Mesenchymal stem cell (in vitro differentiated cells and primary cell): Measurements from ENCODE around the gene ZNF627. TPM values are rescaled to one million over a fixed set of nuclear protein-coding genes. Genes with fewer than 3 reads are reported as not detected.

Experiments used
- DNase-seq: peaks from one replicate; pipeline ENCODE4 v3.0.0-alpha.2; 2013
- H2AFZ ChIP-seq: one replicate; pipeline ENCODE4 v1.6.1; 2013; ENCODE audit warnings: low read depth, mild to moderate bottlenecking, control low read depth, inconsistent platforms, low read length, moderate library complexity
- H2AK5ac ChIP-seq: 2 replicates; pipeline ENCODE4 v1.6.1; 2013; ENCODE audit warnings: low read length, moderate library complexity, mild to moderate bottlenecking, inconsistent platforms; ENCODE audit not compliant: severe bottlenecking
- H2BK120ac ChIP-seq: one replicate; pipeline ENCODE4 v1.6.1; 2013; ENCODE audit warnings: low read depth, mild to moderate bottlenecking, inconsistent platforms, low read length, moderate library complexity
- H2BK12ac ChIP-seq, 2 experiments: one replicate each; pipeline ENCODE4 v1.6.1; 2013; ENCODE audit warnings: inconsistent platforms in 2 of 2, low read length in 2 of 2, mild to moderate bottlenecking in 2 of 2, moderate library complexity in 2 of 2, control low read depth in 1 of 2
- H2BK15ac ChIP-seq: one replicate; pipeline ENCODE4 v1.6.1; 2013; ENCODE audit warnings: mild to moderate bottlenecking, low read depth, inconsistent platforms; ENCODE audit not compliant: poor library complexity, severe bottlenecking
- H2BK5ac ChIP-seq: 2 replicates; pipeline ENCODE4 v1.6.1; 2013; ENCODE audit warnings: low read depth, mild to moderate bottlenecking, low read length, control low read depth, inconsistent platforms; ENCODE audit not compliant: poor library complexity, severe bottlenecking
- H3K14ac ChIP-seq, 2 experiments: one replicate each; pipeline ENCODE4 v1.6.1; 2013; ENCODE audit warnings: inconsistent platforms in 2 of 2, low read length in 2 of 2, control low read depth in 1 of 2, mild to moderate bottlenecking in 1 of 2, moderate library complexity in 1 of 2
- H3K18ac ChIP-seq, 2 experiments: one replicate each; pipeline ENCODE4 v1.6.1; 2013; ENCODE audit warnings: inconsistent platforms in 2 of 2, low read length in 2 of 2, control low read depth in 1 of 2, low read depth in 1 of 2, mild to moderate bottlenecking in 1 of 2
- H3K23ac ChIP-seq, 2 experiments: one replicate each; pipeline ENCODE4 v1.6.1; 2013; ENCODE audit warnings: inconsistent platforms in 2 of 2, low read length in 2 of 2, mild to moderate bottlenecking in 2 of 2, moderate library complexity in 2 of 2, control low read depth in 1 of 2
- H3K27ac ChIP-seq: 2 replicates; pipeline ENCODE4 v1.5.1; 2013; ENCODE audit warnings: mild to moderate bottlenecking, moderate library complexity, low read length, control low read depth, inconsistent platforms; ENCODE audit not compliant: poor library complexity, severe bottlenecking
- H3K27me3 ChIP-seq, 2 experiments: 2 replicates each; pipeline versions ENCODE4 v1.6.1 to v1.7.0; 2013; ENCODE audit warnings: low read length in 2 of 2, mild to moderate bottlenecking in 2 of 2, moderate library complexity in 2 of 2, control low read depth in 1 of 2, inconsistent platforms in 1 of 2; ENCODE audit not compliant: control insufficient read depth in 1 of 2, insufficient read depth in 1 of 2
- H3K36me3 ChIP-seq, 2 experiments: 2 replicates each; pipeline versions ENCODE4 v1.6.1 to v1.7.0; 2013; ENCODE audit warnings: low read length in 2 of 2, control low read depth in 1 of 2, inconsistent platforms in 1 of 2, low read depth in 1 of 2, mild to moderate bottlenecking in 1 of 2; ENCODE audit not compliant: insufficient read depth in 2 of 2, control insufficient read depth in 1 of 2
- H3K4ac ChIP-seq, 2 experiments: one replicate each; pipeline ENCODE4 v1.6.1; 2013; ENCODE audit warnings: inconsistent platforms in 2 of 2, low read length in 2 of 2, mild to moderate bottlenecking in 2 of 2, moderate library complexity in 2 of 2, control low read depth in 1 of 2, low read depth in 1 of 2
- H3K4me1 ChIP-seq: 2 replicates; pipeline ENCODE4 v1.6.1; 2013; ENCODE audit warnings: low read depth, low read length, control low read depth; ENCODE audit not compliant: control insufficient read depth, insufficient read depth
- H3K4me2 ChIP-seq: 2 replicates; pipeline ENCODE4 v1.6.1; 2013; ENCODE audit warnings: low read length, mild to moderate bottlenecking, inconsistent platforms; ENCODE audit not compliant: poor library complexity, severe bottlenecking
- H3K4me3 ChIP-seq, 2 experiments: 2 replicates each; pipeline versions ENCODE4 v1.5.1 to v1.7.0; 2013; ENCODE audit warnings: low read length in 2 of 2, mild to moderate bottlenecking in 2 of 2, control low read depth in 1 of 2, low read depth in 1 of 2; ENCODE audit not compliant: insufficient read depth in 1 of 2
- H3K79me1 ChIP-seq: replicated peaks from 2 replicates; pipeline ENCODE4 v1.6.1; 2013; ENCODE audit warnings: mild to moderate bottlenecking, control low read depth, low read length, inconsistent platforms; ENCODE audit not compliant: poor library complexity, severe bottlenecking
- H3K9ac ChIP-seq: 2 replicates; pipeline ENCODE4 v1.7.0; 2013; ENCODE audit warnings: mild to moderate bottlenecking, low read length, moderate library complexity
- H3K9me3 ChIP-seq: 2 replicates; pipeline ENCODE4 v1.7.0; 2013; ENCODE audit warnings: mild to moderate bottlenecking, low read length; ENCODE audit not compliant: control insufficient read depth
- H4K8ac ChIP-seq: one replicate; pipeline ENCODE4 v1.6.1; 2013; ENCODE audit warnings: inconsistent platforms, mild to moderate bottlenecking, low read length, moderate library complexity
- H4K91ac ChIP-seq: one replicate; pipeline ENCODE4 v1.6.1; 2013; ENCODE audit warnings: mild to moderate bottlenecking, low read length, inconsistent platforms
- WGBS: methylation state at CpG from one replicate; pipeline ENCODE4 v1.1.7; 2013; ENCODE audit warnings: mixed read lengths; 5-methylcytosine and 5-hydroxymethylcytosine counted together
- polyA plus RNA-seq, 2 experiments: library from polyadenylated mRNA; stranded (reverse); fragments of 200-250 nt; gene quantifications; one replicate each; pipeline ENCODE4 v1.2.3, GENCODE V29; 2013

ZNF627 gene
- 6.7 TPM for polyA plus RNA-seq (2013, experiment 1 of 2)
- 6.6 TPM for polyA plus RNA-seq (2013, experiment 2 of 2)

GRCh38 chr19:11597202-11598102 lies at the start of gene ZNF627:
ZNF627 (plus strand) TSS chr19:11597483; CDS start chr19:11597628, 145 bp downstream.
- Histone ChIP-seq H2AFZ (peak within 1 kb of the TSS; percentile 83), H3K4me1 (peaks cover 6% of the 10 kb centered on the region), H4K8ac (peak within 1 kb of the TSS; percentile 93), H3K4me2 (peak within 1 kb of the TSS; percentile 87), H2BK5ac (peak within 1 kb of the TSS; percentile 74), H3K18ac (peak within 1 kb of the TSS; percentile 81 to 95), H3K14ac (peak within 1 kb of the TSS in 1 of 2 experiments; percentile 94), H3K27me3 (no peaks in the 10 kb centered on the region), H3K27ac (peak within 1 kb of the TSS; percentile 74), H2BK15ac (no peak within 1 kb of the TSS), H3K9me3 (no peaks in the 10 kb centered on the region), H2BK120ac (peak within 1 kb of the TSS; percentile 65), H3K79me1 (peaks cover 1% of the 10 kb centered on the region), H3K4ac (peak within 1 kb of the TSS; percentile 97 to 99), H3K9ac (peak within 1 kb of the TSS; percentile 97), H3K4me3 (peak within 1 kb of the TSS; percentile 83 to 89), H2BK12ac (peak within 1 kb of the TSS; percentile 32 to 66), H3K23ac (peak within 1 kb of the TSS in 1 of 2 experiments; percentile 2), H3K36me3 (peaks cover 6 to 16% of the 10 kb centered on the region in 2 experiments), H2AK5ac (peak within 1 kb of the TSS; percentile 84), H4K91ac (peak within 1 kb of the TSS; percentile 98)
- DNase-seq = peak; percentile 99
- under 1% methylated on average over 67 of the region's 67 CpGs for WGBS

DNA sequence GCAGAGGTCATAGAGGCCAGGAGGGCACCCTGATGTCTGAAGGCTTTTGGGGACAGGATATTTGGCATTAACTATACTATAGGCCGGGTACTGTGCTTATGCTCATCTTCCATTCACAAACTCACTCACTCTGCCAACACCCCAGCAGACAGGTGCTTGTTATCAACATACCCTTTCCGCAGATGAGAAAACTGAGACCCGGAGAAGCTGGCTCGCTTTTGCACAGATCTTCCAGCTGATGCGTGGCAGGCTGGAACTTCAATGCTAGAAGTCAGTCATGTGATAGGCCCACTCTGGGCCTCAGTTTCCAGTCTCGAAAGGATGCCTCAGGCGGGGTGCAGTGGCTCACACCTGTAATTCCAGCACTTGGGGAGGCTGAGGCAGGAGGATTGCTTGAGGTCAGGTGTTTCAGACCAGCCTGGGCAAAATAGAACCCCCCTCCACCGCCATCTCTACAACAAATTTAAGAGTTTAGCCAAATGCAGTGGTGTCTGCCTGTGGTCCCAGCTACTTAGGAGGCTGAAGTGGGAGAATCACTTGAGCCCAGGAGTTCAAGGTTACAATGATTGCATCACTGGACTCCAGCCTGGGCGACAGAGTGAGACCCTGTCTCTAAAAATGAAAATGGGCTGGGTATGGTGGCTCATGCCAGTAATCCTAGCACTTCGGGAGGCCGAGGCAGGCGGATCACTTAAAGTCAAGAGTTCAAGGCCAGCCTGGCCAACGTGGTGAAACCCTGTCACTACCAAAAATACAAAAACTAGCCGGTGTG lies 49.2 kb upstream of the ZNF627 start:
- Histone ChIP-seq H3K4ac (no peak overlapping the region), H2BK5ac (no peak overlapping the region), H2BK120ac (no peak overlapping the region), H3K4me3 (no peak overlapping the region), H3K4me2 (no peak overlapping the region), H3K27me3 (peaks cover 0 to 2% of the 10 kb centered on the region in 2 experiments), H3K9ac (no peak overlapping the region), H3K4me1 (peaks cover 3% of the 10 kb centered on the region), H3K18ac (no peak overlapping the region), H2AK5ac (no peak overlapping the region), H4K8ac (no peak overlapping the region), H2BK15ac (no peak overlapping the region), H3K79me1 (peaks cover under 1% of the 10 kb centered on the region), H2BK12ac (no peak overlapping the region), H3K9me3 (no peaks in the 10 kb centered on the region), H3K36me3 (peaks cover 11 to 45% of the 10 kb centered on the region in 2 experiments), H3K27ac (no peak overlapping the region), H2AFZ (no peak overlapping the region), H3K14ac (no peak overlapping the region), H3K23ac (no peak overlapping the region), H4K91ac (no peak overlapping the region)
- DNase-seq = no peak
- WGBS = 94% methylated on average over 13 of the region's 14 CpGs

- H3K4me2 ChIP-seq = no peak overlapping the region
- no peak overlapping the region for H4K8ac ChIP-seq
- H4K91ac ChIP-seq = peak overlapping the region; percentile 46
- H2BK12ac ChIP-seq = no peak overlapping the region
- peaks cover 3% of the 10 kb centered on the region for H3K4me1 ChIP-seq
- H3K4me3 ChIP-seq = no peak overlapping the region
- 97% methylated on average over 23 of the region's 24 CpGs for WGBS
- no peak overlapping the region for H3K9ac ChIP-seq
- H2AFZ ChIP-seq = no peak overlapping the region
- H3K18ac ChIP-seq = no peak overlapping the region
- H2BK120ac ChIP-seq = no peak overlapping the region
- no peaks in the 10 kb centered on the region for H3K27me3 ChIP-seq
- H3K9me3 ChIP-seq = no peaks in the 10 kb centered on the region
- no peak overlapping the region for H2BK15ac ChIP-seq
- H3K23ac ChIP-seq = no peak overlapping the region
- peaks cover 25 to 59% of the 10 kb centered on the region in 2 experiments for H3K36me3 ChIP-seq
- H3K27ac ChIP-seq = no peak overlapping the region
- H3K79me1 ChIP-seq = peaks cover 11% of the 10 kb centered on the region
- H3K4ac ChIP-seq = no peak overlapping the region
- no peak for DNase-seq
- H2AK5ac ChIP-seq = no peak overlapping the region
- H3K14ac ChIP-seq = no peak overlapping the region
- H2BK5ac ChIP-seq = no peak overlapping the region
Observed at GRCh38 chr19:11549386-11549953, 47.8 kb upstream of the ZNF627 start.
